Pons (tissue), 1 donor: Measurements from ENCODE around the gene STAC3.

Source experiments
- DNase-seq: peaks from one replicate; pipeline ENCODE4 v3.0.0-alpha.2; 2016; ENCODE audit warnings: low spot score

STAC3 gene

DNA sequence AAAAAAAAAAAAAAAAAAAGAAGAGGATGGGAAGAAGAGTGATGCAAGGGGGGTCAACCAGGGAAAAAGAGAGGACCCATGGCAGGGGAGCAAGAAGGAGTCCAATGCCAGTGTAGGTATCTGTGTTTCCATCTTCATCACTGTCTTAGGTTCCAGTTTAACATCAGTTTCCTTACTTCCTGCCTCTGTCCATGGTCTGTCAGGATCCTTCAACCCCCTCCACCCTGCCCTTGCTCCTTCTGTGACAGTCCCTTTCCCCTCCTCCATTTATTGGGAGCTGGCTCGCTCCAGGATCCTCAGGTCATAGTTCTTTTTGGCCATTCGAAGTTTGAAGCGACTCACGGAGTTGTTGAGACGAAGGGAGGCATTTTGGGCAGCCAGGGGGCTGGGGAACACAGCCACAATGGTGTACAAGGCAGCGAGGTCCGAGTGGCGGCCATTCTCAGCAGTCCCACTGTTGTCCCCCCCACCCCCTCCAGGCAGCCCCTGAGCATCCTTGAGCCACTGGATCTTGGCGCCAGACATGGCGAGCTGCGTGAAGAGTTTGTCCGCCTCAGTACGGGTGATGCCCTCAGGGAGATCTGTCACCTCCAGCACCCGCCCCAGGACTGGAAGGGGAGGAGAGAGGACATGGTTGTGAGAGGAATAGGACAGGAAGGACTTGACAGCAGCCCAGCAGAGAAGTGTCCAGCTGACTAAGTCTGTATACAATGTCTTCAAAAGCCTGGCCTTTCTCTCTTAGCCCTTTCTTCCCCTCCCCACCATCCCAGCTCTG is 3.7 kb upstream of the STAC3 start:
- DNase-seq = no peak

DNA sequence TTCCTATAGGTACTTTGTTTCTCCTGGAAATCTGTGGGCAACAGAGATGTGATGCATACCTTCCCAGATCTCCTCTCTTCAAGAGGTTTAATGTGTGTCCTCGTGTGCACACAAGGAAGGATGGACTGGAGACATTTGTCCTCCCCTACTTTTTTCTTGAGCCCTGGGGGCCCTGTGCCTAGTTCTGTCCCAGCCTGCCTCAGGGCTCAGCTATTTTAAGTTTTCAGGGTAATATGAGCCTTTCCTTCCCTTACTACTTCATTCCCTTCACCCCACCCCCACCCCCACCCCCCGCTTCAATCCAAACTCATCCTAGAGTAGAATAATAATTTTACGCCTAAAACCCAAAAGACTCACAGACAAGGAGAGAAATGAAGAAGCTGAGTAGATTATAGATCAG is 446 bp downstream of the STAC3 start:
- no peak for DNase-seq

DNA sequence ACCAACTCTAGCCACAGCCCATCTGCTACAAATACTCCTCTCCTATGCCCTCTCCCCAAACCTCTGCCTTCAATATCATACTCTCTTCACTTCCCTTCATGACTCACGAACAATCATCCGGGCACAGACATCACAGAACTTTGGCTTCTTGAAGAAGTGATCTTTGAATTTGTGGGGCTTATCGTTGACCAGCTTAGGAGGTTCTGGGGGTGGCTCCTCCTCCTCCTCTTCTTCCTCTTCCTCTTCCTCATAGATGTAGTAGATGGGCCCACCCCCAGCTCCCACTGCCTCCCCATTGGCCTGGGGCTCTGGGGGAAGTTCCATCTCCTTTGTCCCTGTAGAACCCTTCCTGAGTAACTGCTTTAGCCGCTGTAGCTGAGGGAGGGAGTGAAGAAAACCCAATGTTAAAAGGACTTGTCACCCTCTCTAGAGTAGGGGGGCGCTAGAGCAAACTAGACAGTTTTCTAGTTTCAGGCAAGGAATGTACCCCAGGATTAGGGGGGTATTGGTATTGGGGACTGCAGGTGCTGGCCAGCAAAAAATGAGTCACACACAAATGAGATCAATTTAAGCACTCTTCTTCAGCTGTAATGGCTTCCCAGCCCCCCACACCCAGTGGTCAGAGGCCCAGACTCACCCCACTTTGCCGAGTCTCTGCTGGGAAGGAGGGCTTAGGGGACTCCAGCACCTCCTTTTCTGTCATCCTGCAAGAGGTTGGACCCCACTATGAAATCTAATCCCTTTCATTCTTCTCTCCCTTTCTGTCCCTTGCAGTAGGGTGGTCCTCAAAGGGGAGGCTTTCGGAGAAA is 1.8 kb downstream of the STAC3 start:
- no peak for DNase-seq

DNA sequence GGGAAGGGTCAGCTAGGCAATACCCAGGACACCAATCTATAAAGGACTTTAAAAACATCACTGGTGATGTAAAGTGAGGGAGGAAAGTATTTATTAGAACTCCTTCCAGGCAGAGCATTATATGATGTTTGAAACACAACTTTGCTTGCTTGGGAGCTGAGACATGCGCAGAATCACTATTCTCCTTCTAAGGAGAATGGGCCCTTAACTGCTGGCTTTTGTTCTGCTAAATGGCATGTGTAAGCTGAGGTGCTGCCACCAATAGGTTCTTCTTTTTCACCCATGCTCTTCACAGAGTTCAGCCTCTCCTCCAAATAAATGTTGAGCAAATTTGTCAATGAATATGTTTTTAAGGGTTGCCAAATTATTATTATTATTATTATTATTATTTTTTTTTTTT is 3.9 kb downstream of the STAC3 start:
- no peak for DNase-seq

DNA sequence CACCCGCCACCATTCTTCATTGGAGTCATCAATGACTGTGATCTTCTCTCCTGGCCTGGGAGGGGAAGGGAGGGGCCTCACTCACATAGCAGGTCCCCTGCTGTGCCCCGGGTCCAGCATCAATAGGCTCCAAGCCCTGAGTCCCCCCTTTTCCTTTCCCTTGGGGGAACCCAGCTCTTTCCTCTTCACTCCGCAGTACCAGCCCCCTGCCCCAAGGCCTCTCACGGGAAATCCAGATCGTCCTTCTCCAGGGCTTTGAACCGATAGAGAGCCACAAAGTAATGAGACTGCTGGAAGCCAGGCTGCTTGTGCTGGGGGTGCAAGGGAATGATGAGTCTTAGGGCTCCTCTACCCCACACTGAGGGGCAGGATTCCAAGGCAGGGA is 6.7 kb downstream of the STAC3 start:
- no peak for DNase-seq

DNA sequence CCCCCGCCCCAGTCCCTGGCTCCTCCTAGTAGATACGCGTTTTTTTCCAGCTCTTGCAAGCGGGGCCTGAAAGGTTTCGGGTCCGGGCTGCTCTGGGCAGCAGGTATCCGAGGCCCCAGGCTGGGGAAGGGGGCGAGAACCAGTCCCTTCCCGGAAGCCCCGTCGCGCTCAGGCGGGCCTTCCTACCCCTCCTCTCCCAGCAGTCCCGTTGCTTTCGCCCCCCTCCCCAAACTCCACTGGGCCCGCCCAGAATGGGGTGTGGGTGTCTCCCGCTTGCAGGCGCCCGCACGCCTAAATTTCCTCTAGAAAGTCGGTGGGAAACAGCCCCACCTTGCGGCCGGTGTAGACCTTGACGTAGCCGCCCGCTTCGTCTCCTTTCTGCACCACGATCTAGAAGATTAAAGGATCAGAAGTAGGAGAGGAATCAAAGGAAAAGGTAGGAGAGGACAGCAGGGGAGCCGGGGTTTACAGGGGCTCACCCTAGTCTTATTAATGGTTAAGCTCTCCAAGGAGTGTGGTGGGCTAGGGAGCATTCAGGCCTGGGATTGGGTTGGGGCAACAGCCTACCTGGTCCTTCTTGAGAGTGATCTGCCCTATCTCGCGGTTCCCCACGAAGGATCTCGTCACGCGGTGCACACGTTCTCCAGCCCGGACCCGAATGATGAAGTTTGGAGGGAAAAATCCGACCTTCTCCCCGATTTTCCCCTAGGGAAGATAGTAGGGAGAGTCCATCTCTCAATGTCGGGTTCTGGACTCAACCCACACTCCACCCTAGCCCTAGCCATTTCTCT is 7.3 kb downstream of the STAC3 start:
- no peak for DNase-seq

DNA sequence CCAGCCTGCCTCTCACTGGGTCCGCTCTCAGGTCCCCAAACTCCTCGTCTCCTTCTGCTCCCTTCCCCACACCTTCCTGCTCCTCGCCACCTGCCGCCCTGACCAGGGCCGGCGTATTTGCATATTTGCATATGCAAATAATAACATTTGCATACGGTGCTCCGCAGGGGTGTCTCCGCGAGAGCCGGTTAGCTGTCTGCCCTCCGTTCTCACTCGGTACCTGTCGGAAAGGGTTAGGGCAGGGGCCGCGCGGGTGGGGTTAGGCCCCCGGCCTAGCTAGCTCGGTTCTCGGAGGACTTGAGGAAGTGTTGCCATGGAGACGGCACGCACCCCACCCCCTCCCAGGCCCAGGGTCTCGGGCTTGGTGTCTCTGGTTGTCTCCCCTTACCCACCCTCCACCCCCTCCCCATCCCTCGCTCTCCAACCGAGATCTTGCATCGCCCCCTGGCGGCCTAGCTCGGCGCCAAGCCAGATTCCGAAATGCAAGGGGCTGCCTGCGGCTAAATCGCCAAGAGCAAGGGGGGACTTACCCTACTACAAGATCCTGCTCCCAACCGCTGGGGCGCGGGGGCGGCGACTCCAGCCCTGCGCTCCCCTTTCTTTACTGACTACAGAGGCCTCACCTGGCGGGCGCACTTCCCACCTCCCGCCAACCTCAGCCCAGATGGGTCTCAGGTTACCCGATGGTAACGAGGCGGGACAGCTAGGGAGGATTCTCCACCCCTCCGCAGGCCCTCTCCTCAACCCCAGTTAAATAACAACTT is 8.1 kb downstream of the STAC3 start:
- no peak for DNase-seq

DNA sequence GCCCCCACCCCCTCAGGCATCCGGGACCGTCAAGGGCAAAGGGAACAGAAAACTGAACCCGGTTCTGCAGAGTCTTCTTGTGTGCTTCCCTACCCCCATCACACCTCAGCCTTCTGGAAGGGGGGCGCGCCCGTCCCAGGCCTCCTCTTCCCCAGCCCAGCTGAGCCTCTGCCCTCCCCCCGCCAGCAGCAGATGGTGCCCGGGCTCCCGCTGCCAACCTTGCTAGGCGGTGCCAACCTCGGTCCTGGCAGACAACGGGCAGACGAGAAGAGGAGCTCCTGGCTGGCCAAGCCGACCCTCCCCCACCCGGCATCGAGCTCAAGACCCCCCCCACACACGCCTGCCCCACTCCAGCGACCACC is 8.7 kb downstream of the STAC3 start:
- DNase-seq = no peak

DNA sequence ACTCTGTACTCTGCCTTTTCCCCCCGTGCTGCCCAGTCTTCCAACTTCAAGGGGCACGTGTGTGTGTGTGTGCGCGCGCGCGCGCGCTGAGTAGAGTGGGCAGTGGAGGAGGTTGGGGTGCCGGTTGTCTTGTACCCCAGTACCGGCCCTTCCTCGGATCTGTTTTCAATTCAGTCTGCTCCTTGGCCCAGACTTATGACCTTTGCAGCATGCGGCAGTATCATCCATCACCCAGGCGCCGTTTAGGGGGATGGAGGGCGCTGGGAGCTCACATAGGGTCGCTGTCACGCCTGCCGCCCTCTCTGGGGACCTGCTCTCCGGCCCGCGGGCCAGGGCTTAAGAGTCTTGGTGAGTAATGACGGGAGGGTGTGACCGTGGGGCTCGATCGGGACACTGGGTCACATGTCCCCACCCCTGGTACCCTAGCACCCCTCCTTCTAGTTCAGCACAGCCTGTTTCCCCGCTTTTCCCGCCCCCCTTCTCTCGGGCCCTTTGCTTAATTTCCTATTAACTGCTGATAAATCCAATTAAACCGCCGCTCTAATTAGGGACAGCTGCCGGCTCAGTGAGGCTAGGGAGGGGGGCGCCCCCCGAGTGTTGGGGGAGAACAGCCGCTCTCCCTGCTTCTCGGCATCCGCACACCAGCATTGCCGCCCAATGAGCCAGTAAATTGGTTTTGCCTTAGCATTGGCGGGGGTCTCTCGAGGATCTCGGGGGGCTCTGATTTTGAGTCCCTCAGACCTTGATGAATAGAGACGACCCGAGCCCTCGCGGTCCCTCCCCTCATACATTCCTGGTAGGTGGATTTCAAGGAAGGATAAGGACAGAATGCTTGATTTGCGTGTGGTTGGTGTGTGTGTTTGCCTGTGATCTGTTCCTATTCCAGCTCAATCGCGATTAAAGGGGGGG is 9.3 kb downstream of the STAC3 start:
- no peak for DNase-seq

DNA sequence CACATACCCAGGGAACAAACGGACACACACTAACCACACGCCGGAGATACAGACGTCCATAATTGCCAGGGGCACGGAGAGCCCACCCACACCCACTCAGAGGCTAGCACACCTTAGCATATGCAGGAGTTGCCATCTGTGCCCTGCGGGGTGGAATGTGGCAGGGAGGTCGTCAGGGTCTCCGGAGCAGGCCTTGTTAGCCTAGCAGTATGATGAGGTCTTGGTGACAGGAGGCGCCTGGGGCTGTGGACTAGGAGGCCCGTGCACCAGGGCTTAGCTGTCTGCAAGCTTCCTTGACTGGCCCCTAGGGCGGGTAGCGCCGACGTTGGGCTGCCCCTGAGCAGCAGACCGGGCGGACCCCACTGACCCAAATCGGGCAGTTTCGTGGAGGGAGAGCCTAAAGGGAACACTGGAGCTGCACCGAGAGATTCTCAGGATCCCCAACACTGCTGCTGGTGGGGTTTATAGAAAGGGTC is 10.0 kb downstream of the STAC3 start:
- no peak for DNase-seq

DNA sequence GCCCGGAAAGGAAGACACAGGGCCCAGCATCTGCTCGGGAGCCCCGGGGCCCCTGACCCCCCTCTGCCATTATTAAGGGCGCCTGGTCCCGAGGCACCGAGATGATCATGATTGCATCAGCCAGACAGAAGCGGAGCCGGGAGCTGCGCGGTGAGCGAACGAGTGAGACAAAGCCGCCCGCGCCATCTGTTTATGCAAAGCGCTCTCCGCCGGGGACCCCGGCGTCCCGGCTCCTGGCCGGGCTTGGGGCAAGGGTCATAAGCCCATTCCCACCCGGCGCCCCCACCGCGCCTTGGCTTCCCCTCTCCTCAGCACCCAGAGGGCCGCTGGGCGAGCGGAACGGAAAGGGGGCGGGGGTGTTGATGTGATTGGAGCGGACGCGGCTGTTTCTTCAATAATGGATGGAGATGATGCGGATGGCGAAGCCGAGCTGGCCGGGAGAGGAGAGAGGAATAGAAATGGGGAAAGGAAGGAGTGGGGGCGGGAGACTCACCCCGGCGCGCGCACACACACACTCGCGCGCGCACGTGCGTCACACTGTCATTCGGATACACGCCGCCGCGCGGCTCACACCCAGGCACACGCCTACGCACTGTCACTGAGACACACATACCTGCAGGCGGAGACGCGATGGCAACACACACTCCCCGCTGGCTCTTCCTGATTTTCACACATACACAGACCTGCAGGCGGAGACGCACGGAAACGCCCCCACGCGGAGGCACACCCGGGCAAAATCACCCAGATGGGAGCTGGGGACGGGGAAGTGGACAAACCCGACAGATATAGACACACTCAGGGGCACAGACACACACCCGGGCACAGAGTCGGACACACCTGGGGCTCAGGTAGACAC is 10.7 kb downstream of the STAC3 start:
- peak; percentile 42 for DNase-seq

DNA sequence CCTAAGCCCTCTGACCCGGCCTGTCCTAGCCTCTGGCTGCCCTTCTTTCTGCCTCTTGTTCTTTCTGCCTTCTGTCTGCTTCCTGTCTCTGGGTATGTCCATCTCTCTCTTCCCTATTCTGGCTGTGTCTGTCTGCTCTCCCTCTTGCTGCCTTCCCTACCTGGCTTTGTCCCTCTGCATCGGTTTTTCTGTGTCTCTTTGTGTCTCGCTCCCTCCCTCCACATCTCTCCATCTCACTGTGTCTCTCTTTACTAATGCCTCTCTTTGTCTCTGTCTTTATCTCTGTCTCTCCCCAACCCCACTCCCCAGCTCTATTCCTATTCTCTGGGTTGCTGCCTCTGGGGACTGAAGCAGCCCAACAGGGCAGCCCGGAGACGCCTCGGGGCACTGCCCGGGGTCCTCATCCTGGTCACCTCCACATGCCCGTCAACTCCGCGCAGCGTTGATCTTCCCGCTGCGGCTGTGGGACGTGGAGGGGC is 11.4 kb downstream of the STAC3 start:
- no peak for DNase-seq

DNA sequence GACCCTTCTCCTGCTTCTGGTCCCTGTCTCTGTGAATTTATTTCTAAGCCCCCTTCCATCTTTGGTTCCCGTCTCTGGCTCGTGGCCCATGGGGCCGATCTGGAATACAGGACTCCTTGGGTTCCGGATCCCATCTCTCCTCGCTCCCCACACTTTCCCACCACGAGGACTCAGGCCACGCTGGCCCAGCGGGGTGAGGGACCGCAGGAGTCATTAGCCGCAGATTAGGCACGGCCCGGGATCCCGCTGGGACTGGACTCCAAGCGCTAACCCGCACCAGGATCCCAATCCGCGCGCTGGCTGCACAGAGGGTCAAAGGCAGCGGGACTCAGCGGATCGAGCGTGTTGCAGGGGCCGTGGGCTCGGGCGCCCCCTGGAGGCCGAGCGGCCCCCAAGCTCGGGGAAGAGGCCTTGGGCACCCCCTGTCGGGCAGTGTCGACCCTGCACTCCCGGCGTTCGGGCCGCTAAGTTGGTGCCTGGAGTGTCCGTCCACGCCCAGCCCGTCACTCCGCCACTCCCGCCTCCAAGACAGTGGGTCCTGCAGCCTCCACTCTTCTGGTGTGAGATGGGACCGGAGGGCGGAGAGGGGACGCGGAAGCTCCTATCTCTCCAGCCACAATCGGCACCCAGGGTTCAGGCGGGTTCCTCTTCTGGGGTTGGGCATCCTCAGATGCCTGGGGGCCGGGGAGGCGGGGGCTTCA is 12.0 kb downstream of the STAC3 start:
- DNase-seq = peak; percentile 78

DNA sequence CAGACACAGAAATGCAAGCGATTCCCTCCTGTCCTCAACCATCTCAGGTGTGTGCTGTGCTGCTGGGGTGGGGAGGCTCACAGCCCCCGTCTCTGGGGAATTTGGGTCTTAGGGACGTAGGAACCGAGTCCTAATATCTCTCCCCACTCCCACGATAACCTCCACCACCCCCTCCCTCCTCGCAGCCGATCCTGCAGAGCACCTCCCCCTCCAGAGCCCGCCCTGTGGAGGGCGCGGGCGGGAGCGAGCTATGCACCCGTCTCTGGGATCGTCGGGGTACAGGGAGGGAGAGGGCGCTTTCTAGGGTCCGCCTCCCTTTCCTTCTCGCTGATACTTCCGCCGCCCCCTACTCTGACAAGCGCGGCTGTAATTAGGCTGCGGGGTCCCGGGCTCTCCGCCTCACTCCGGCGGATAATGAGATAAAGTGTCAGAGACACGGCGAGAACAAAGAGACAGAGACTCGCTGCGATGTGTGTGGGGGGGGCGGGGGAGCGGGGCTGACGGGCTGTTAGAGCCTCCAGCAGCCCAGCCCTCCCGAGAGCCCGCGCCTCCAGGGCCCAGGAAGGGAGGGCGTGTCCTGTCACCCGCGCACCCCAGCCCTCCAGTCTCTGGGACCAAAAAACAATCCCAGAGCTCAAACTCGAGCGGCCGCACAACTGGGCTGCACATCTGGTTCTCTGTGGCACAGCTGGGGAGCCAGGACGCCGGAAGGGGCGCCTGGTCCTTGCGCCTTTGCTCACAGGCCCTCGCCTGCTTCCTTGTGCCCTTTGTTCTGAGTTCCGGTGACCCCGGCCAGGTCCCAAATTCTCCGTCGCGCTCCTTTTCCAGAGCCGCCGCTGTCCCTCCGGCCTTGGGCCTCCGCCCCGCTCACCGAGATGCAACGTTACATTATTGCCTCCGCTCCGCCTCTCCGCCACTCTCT is 12.8 kb downstream of the STAC3 start:
- no peak for DNase-seq

DNA sequence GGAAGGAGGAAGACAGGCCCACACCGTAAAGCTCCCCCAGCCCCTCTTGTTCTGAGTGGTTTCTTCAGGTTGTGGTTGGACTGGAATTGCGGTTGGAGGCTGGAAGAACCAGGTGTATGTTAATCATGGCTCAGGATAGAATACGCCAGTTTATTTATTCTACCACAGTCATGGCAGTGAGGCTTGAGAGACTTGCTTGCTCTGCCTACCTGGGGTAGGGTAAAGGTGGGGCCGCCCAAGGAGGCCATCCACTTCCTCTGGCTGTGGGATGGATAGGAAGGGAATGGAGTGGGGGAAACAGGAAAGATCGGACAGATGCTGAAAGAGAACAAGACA is 13.4 kb downstream of the STAC3 start:
- DNase-seq = no peak

DNA sequence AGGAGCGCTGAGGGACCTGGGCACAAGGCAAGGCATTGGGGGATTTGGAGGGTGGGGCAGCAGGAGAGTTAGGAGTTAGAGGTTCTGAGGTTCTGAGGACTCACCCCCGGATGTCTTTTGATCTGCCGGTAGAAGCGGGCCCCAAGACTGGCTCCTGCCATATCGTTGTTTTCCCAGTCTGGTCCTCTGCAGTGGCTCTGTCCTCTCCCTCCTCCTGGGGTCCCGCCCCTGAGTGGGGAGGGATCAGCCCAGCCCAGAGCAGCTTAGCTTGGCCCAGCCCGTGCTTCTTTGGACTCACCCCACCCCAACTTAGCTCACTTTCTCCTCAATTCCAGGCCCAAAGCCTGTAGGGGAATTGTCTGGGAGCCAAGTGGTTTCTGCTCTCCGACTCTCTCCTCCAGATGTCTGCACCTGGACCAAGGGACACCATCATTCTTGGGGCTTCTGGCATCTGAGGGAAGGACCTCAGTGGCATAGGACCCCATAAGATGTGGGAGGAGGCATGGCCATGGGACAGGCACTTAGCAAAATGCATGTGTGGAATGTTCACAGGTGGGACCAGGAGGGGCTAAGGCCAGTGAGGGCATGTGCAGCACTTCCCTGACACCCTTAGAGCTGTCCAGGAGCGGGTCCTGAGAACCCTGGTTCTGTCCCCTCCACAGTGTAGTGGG is 13.9 kb downstream of the STAC3 start:
- DNase-seq = no peak

DNA sequence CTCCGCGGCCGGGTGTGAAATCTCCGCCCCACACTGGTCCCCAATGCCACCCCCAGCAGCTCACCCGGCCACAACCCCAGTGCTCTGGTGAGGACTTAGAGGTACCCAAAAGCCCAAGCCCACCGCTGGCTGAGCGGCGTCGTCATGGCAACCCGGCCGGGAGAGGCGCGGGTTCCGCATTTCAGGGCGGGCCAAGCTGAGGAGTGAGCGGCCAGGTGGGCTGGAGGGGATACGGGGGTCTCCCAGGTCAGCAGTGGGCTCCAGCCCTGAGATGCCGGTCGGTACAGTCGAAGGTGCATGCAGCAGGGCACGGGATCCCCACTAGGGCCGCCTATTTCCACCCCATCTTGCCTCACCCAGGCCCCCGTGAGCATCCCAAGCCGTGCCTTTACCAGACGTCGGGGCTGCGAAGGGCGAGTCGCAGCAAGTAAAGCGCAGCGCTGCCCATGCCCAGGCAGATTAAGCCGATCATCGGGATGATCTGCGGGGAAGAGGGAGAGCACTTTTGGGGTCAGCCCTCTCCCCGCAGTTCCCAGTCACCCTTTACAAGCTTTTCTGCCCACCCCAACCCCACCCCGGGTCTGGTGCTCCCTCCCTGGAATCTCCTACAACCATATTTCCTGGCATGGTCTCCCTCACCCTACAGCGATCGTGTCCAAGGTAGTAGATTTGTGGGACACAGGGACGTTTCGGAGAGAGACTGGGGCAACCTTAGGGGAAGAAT is 14.6 kb downstream of the STAC3 start:
- no peak for DNase-seq
